ENCODE data around the gene INTS11.
A peak's percentile ranks its signal among the peaks of the same experiment; 100 is the strongest.

The INTS11 gene

DNA sequence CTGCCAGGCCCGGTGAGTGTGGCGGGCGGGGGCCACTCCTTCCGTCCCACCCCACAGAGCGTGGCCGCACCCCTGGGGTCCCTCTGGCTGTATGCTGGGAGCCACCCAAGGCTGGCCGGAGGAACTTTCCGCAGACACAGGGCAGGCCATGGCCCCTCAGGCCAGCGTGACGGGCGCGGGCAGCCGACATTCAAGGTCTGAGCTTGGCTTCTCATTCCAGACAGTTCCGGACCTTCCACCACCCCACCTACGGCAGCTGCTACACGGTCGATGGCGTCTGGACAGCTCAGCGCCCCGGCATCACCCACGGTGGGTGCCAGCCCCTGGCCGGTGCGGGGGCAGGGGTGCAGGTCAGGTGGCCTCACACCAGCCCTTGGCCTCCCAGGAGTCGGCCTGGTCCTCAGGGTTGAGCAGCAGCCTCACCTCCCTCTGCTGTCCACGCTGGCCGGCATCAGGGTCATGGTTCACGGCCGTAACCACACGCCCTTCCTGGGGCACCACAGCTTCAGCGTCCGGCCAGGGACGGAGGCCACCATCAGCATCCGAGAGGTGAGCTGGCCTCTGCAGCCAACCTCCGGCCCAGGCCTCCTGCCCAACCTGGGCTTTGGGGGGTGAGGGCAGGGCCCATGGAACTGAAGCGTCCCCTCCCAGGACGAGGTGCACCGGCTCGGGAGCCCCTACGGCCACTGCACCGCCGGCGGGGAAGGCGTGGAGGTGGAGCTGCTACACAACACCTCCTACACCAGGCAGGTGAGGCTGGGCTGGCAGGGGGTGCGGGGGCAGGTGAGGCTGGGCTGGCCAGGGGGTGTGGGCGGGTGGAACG is 37.0 kb downstream of the INTS11 start:
- peaks cover 3% of the 10 kb centered on the region for H3K4me1 Mint-ChIP-seq (ENCODE audit: low read depth)
- no peak overlapping the region for H3K27ac Mint-ChIP-seq
- H3K27me3 Mint-ChIP-seq: no peaks in the 10 kb centered on the region
- H3K36me3 Mint-ChIP-seq: no peaks in the 10 kb centered on the region
- H3K9me3 Mint-ChIP-seq (ENCODE audit: low read depth): no peaks in the 10 kb centered on the region
- H3K4me3 Mint-ChIP-seq: no peak overlapping the region

DNA sequence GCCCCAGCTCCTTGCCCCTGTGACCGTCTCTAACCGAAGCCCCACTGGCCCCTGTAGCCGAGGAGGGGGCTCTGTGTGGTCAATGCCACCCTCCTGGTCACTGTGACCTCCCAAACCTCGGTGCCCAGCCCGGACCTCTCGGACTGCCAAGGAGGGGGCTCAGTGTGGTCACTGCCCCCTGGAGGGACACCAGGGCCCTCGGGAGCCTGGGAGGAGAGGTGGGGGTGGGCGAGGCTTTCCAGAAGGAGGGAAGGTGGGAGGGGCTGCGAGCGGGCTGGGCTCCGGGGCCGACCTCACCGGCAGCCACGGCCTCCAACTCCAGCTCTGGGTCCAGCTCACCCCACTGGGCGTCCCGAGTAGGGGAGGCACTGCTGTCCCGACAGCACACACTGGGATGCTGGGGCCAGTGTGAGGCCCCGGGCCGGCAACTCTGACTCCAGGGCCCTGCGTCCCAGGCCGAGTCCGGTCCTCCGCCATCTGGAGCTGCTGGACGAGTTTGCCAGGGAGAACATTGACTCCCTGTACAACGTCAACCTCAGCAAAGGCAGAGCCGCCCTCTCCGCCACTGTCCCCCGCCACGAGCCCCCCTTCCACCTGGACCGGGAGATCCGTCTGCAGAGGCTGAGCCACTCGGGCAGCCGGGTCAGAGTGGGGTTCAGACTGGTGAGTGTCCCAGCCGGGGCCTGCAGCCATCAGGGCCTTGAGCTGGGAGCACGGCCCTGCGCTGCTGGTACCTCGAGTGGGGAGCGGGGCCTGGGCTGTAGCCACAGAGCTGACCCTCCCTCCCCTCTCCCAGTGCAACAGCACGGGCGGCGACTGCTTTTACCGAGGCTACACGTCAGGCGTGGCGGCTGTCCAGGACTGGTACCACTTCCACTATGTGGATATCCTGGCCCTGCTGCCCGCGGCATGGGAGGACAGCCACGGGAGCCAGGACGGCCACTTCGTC is 37.9 kb downstream of the INTS11 start:
- no peak overlapping the region for H3K4me3 Mint-ChIP-seq
- no peaks in the 10 kb centered on the region for H3K4me1 Mint-ChIP-seq (ENCODE audit: low read depth)
- no peaks in the 10 kb centered on the region for H3K9me3 Mint-ChIP-seq (ENCODE audit: low read depth)
- no peak overlapping the region for H3K27ac Mint-ChIP-seq
- no peaks in the 10 kb centered on the region for H3K36me3 Mint-ChIP-seq
- no peaks in the 10 kb centered on the region for H3K27me3 Mint-ChIP-seq

DNA sequence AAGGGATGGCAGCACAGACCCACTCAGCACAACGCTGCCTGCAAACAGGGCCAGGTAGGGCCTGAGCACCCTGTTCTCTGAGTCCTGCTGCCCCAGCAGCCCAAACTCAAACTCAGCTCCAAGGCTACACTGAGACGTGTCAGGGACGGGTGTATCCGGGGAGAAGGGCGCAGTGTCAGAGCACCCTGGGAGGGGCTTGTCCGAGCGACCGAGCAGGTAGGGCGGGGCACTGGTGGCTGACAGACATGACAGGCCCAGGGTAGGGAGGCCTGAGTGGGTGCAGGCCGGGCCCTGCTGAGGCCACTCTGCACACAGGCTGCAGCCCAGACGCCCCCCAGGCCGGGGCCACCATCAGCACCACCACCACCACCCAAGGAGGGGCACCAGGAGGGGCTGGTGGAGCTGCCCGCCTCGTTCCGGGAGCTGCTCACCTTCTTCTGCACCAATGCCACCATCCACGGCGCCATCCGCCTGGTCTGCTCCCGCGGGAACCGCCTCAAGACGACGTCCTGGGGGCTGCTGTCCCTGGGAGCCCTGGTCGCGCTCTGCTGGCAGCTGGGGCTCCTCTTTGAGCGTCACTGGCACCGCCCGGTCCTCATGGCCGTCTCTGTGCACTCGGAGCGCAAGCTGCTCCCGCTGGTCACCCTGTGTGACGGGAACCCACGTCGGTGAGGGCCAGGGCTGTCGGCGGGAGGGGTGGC is 38.7 kb downstream of the INTS11 start:
- Mint-ChIP-seq H3K4me1 (ENCODE audit: low read depth) (no peaks in the 10 kb centered on the region), H3K36me3 (no peaks in the 10 kb centered on the region), H3K27me3 (no peaks in the 10 kb centered on the region), H3K9me3 (ENCODE audit: low read depth) (no peaks in the 10 kb centered on the region), H3K27ac (no peak overlapping the region), H3K4me3 (no peak overlapping the region)

DNA sequence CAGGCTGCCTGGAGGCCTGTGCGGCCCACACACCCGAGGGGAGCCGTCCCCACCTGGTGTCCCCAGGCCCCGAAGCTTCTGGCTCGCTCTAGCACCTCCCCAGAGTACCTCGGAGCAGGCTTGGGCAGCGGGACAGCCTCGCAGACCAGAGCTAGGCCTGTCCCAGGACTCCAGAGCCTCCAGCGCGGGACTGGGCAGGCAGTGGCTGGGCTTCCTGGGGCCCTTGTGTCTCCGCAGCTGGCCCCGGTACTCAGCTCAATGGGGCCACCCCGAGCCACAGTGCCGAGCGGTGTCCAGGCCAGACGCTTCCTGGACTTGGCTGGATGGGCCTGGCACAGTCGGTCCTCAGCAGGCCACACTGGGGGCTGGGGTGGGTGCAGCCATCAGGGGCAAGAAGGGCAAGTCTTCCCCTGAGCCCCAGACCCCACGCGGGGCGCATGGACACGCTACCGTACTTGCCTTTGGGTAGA is 39.3 kb downstream of the INTS11 start:
- Mint-ChIP-seq H3K9me3 (ENCODE audit: low read depth) (no peaks in the 10 kb centered on the region), H3K36me3 (no peaks in the 10 kb centered on the region), H3K4me1 (ENCODE audit: low read depth) (no peaks in the 10 kb centered on the region), H3K27ac (no peak overlapping the region), H3K27me3 (no peaks in the 10 kb centered on the region), H3K4me3 (no peak overlapping the region)

DNA sequence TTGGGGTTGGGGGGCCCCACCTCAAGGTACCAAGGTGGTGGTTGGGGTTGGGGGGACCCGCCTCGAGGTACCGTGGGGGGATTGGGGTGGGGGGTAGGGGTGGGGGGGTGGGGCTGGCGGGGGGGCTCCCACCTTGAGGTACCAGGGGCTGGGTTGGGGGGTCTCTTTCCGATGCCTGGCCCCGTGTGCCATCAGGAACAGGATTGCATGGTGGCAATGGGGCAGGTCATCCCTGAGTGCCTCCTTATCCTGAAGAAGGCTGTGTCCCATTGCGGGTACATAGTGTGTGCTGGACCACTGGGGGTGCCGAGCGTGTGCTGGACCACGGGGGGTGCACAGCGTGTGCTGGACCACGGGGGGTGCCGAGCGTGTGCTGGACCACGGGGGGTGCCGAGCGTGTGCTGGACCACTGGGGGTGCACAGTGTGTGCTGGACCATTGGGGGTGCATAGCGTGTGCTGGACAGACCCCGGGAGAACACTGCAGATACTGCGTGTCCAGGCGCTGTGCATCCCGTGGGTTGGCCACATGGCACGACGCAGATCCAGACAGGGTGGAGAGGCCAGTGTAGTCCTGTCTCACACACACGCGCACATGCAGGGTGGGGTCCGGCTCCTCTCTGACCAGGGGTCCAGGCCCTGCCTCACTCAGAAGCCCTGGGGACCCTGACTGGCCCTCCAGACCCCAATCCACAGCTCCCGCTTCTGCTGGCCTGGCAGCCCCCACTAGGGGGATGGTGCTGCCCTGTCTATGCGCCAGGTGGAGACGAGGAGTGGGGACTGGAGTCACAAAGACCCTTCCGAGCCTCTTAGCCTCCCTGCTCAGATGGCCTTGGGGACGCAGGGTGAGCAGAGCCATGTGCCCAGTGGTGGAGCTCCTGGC is 40.0 kb downstream of the INTS11 start:
- Mint-ChIP-seq H3K27me3 (no peaks in the 10 kb centered on the region), H3K4me1 (ENCODE audit: low read depth) (no peaks in the 10 kb centered on the region), H3K9me3 (ENCODE audit: low read depth) (no peaks in the 10 kb centered on the region), H3K36me3 (no peaks in the 10 kb centered on the region), H3K4me3 (no peak overlapping the region), H3K27ac (no peak overlapping the region)

DNA sequence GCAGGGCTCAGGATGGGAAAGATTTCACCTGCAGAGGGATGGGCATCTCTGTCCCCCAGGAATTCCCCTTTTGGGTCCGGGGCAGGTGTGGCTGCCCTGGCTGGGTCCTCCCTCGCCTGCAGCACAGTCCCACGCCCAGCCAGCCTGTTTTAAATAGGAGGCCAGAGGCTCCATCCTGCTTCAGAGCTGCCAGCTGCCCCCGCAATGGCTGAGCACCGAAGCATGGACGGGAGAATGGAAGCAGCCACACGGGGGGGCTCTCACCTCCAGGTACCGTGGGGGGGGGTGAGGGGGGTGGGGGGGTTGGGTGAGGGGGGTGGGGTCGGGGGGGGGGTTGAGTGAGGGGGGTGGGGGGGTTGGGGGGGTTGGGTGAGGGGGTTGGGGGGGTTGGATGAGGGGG is 40.6 kb downstream of the INTS11 start:
- Mint-ChIP-seq H3K27ac (no peak overlapping the region), H3K4me3 (no peak overlapping the region), H3K4me1 (ENCODE audit: low read depth) (no peaks in the 10 kb centered on the region), H3K36me3 (no peaks in the 10 kb centered on the region), H3K27me3 (no peaks in the 10 kb centered on the region), H3K9me3 (ENCODE audit: low read depth) (no peaks in the 10 kb centered on the region)

DNA sequence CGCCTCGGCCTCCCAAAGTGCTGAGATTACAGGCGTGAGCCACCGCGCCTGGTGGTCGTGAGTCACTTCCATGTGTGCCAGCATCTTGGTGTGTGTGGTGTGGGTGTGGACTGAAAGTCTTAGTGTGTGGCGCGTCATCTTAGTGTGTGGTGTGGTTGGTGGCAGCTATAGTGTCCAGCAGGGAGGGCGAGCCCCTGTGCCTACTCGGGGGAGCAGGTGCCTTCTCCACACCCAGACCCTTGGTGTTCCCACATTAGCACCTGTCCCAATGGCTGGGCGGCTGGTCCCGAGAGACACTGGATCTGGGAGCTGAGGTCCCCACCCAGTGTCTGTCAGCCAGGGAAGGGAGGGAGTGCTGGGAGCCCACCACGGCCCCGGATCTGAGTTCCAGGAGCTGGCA is 41.5 kb downstream of the INTS11 start:
- Mint-ChIP-seq H3K4me1 (ENCODE audit: low read depth) (no peaks in the 10 kb centered on the region), H3K36me3 (no peaks in the 10 kb centered on the region), H3K4me3 (no peak overlapping the region), H3K9me3 (ENCODE audit: low read depth) (no peaks in the 10 kb centered on the region), H3K27me3 (no peaks in the 10 kb centered on the region), H3K27ac (no peak overlapping the region)

DNA sequence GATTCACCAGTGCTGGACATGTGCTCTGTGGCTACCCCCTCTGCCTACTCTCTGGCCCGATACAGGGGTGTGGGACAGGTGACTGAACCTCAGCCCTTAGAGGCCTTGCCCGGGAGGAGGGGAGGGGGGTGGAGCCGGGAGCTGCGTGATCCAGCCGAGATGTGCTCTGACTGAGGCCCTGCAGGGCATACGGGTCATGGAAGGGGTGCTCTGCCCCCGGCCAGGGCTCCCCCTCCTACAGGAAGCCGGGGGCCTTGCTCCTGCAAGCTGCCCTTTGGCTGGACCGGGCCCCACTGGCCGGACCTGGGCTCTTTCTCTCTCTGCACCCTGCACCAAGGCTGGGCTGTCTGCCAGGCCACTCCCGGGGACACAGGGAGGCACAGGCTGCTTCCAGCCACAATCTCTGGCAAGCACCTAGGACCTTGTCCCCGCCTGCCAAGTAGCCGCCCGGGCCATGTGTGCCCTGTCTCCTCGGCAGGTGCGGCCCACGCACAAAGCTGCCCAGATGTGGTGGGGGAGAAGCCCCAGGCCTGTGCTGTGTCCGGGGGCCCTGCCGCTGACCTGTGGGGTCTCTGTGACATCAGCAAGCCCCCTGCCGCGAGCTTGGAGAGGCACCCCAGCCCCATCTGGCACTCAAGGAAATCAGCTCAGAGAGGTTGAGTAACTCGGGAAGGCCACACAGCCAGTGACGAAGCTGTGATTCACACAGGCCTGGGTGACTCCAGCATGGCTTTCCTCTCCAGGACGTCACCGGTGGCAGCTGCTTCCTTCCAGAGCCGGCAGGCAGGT is 42.7 kb downstream of the INTS11 start:
- Mint-ChIP-seq H3K9me3 (ENCODE audit: low read depth) (no peaks in the 10 kb centered on the region), H3K27ac (no peak overlapping the region), H3K27me3 (no peaks in the 10 kb centered on the region), H3K4me3 (no peak overlapping the region), H3K36me3 (no peaks in the 10 kb centered on the region), H3K4me1 (ENCODE audit: low read depth) (no peaks in the 10 kb centered on the region)

DNA sequence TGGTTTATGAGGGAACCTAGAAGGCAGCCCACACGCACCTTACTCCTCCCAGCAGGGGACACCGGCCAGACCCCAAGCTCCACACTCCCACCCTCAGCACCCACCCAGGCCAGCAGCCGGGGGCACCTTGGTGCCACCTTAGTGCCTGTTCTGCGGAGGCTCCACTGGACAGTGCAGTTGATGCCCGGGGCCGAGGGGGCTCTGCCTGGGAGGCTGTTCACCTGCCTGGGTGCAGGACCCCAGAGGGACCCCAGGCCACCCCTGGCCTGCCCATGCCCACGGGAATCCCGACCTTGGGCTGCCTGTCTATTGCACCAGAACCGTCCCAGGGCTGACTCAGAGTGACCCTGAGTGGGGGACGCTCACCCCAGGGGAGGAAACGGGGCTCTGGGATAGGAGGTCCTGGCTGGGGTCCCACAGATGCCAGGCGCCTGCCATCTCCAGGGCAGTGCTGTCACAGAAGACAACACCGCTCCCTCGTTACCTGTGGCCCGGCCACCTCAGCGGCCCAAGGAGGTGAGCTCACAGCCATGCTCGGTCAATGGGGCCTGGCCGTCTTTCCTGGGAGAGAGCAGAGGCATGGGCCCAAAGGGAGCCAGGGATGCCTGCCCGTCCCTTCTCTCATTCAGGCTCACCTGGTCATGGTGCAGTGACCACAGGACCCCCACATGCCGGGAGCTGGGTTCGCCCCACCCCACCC is 43.5 kb downstream of the INTS11 start:
- no peaks in the 10 kb centered on the region for H3K27me3 Mint-ChIP-seq
- no peaks in the 10 kb centered on the region for H3K36me3 Mint-ChIP-seq
- no peak overlapping the region for H3K4me3 Mint-ChIP-seq
- H3K27ac Mint-ChIP-seq: no peak overlapping the region
- H3K9me3 Mint-ChIP-seq (ENCODE audit: low read depth): no peaks in the 10 kb centered on the region
- no peaks in the 10 kb centered on the region for H3K4me1 Mint-ChIP-seq (ENCODE audit: low read depth)

DNA sequence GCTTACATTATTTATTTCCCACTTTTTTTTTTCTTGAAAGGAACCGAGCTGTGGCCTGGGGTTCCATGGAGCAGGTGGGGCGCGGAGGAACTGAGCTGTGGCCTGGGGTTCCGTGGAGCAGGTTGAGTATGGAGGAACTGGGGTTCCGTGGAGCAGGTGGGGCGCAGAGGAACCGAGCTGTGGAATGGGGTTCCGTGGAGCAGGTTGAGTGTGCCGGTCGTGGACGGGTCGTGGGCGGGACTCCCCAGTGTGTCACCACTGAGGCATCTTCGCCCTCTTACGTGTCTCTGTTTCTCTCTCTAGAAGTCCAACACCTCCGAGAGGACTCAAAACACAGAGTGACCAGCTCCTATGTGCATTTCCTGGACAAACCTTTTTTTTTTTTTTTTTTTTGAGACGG is 45.4 kb downstream of the INTS11 start:
- peaks cover 4% of the 10 kb centered on the region for H3K4me1 Mint-ChIP-seq (ENCODE audit: low read depth)
- no peaks in the 10 kb centered on the region for H3K27me3 Mint-ChIP-seq
- no peak overlapping the region for H3K4me3 Mint-ChIP-seq
- H3K36me3 Mint-ChIP-seq: no peaks in the 10 kb centered on the region
- H3K9me3 Mint-ChIP-seq (ENCODE audit: low read depth): no peaks in the 10 kb centered on the region
- no peak overlapping the region for H3K27ac Mint-ChIP-seq

DNA sequence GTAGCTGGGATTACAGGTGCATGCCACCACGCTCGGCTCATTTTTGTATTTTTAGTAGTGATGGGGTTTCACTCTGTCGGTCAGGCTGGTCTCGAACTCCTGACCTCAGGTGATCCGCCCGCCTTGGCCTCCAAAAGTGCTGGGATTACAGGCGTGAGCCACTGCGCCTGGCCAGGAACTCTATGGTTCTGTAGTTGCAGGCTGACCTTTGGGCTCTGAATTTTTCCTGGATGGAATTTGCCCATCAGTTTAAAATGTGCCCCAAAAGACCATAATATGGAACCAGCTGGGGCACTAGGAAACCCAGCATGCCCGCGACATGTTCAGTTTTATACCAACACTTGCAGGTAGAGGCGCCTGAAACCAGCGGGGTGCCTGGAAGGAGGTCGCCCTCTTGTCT is 45.8 kb downstream of the INTS11 start:
- no peak overlapping the region for H3K4me3 Mint-ChIP-seq
- H3K27me3 Mint-ChIP-seq: no peaks in the 10 kb centered on the region
- H3K9me3 Mint-ChIP-seq (ENCODE audit: low read depth): no peaks in the 10 kb centered on the region
- peaks cover 4% of the 10 kb centered on the region for H3K4me1 Mint-ChIP-seq (ENCODE audit: low read depth)
- H3K27ac Mint-ChIP-seq: no peak overlapping the region
- H3K36me3 Mint-ChIP-seq: no peaks in the 10 kb centered on the region

DNA sequence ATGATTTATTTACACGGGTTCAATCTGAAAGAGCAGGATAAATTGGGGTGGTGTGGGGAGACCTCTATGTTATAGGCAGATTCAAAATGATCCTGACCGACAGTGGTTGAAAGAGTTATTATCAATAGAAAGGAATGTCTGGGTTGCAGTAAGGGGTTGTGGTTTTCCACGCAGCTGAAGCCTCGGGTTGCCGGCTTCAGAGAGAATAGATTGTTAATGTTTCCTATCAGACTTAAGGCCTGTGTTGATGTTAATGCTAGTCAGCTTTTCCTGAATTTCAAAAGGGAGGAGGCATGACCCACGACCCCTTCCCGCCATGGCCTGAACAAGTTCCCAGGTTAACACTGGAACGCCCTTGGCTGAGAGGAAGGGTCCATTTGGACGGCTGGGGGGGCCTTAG is 48.6 kb downstream of the INTS11 start:
- Mint-ChIP-seq H3K36me3 (peaks cover 2% of the 10 kb centered on the region), H3K4me3 (peak overlapping the region; percentile 66), H3K27me3 (no peaks in the 10 kb centered on the region), H3K27ac (no peak overlapping the region), H3K9me3 (ENCODE audit: low read depth) (no peaks in the 10 kb centered on the region), H3K4me1 (ENCODE audit: low read depth) (peaks cover 22% of the 10 kb centered on the region)

DNA sequence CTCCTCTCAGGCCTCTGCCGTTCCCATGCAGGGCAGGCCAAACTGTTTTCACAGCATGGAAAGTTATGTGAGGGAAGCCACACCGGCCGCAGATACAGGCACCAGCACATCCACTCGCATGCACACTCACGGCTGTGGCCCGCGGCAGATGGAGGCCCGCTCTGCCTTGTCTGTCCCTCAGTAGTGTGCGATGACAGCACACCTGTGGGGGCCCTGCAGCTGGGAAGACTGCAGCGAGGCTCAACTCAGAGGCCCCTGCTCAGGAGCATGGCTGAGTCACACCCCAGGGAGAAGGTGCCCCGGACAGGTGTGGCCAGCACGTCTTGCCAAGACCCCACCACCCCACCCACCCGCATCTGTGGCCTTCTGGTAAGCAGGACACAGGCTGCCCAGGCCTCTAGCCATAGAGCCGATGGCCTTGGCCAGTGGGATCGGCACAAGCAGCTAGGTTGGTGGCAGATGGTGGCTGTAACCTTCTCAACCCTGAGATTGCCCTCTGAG is 49.5 kb downstream of the INTS11 start:
- Mint-ChIP-seq H3K27me3 (no peaks in the 10 kb centered on the region), H3K27ac (no peak overlapping the region), H3K36me3 (peaks cover 2% of the 10 kb centered on the region), H3K4me3 (peak overlapping the region; percentile 73), H3K4me1 (ENCODE audit: low read depth) (peaks cover 31% of the 10 kb centered on the region), H3K9me3 (ENCODE audit: low read depth) (no peaks in the 10 kb centered on the region)

Measured in activated naive CD8-positive, alpha-beta T cell (primary cell).